HEK293 (cell line): Measurements from ENCODE around the gene TXN2.

ENCODE experiments used
- ELK4 ChIP-seq: IDR thresholded peaks from 2 replicates; pipeline ENCODE4 v1.6.1; 2011; ENCODE audit warnings: mild to moderate bottlenecking, low read depth, low read length, borderline replicate concordance
- ZNF514 ChIP-seq: fragments of 450-650 bp; formaldehyde crosslinking; IDR thresholded peaks from 2 replicates; pipeline ENCODE4 v1.5.1; 2016; ENCODE audit warnings: missing biosample characterization, missing genetic modification characterization

GRCh38 chr22:36512333-36512732 lies 30.9 kb upstream of the TXN2 start:
- TF ChIP-seq ELK4 = no peak
- no peak for TF ChIP-seq ZNF514
